Lung microvascular endothelial cell (primary cell): Measurements from ENCODE around the gene CHST11. TPM values are rescaled to one million over a fixed set of nuclear protein-coding genes. Genes with fewer than 3 reads are reported as not detected.
A peak's percentile ranks its signal among the peaks of the same experiment; 100 is the strongest.

Source experiments
- DNase-seq, 2 donors: peaks; one replicate each; pipeline versions ENCODE4 v3.0.0 to v3.0.0-alpha.2; 2010; ENCODE audit warnings: low read depth in 2 of 2
- total RNA-seq: library from RNA; depleted of rRNA; stranded (reverse); fragments of >200 nt; gene quantifications from 2 replicates; pipeline ENCODE4 v1.2.1, GENCODE V29; 2014

Gene CHST11
- total RNA-seq, 1 donor from 2014 or later: 4.8 TPM

- DNase-seq: no peak
Measured at GRCh38 chr12:104579718-104580495, 123.2 kb downstream of the CHST11 start.

DNA sequence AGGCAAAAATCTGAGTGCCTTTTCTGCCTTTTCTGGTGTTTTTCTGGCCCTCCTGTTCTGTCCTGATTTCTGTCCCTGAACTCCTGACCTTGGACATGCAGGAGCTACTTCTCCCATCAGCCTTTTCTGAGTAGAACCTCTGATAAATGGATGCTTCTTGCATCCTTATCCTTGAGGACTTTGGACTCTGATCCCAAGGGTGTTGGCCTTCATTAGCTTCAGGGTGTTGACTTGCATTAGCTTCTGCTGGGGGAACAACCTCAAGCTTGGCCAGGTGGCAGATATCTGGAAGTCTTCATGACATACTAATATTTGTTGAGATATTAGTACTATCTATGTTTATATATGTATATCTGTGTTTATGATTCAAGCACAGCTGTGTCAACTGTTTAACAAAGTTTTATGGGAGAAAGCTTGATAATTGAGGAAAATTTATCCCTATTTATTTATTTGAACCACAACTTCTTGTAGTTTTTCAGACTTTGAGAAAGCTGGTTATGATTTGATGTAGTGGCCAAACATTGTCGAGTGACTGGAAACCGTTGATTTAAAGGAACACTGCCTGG is 124.3 kb downstream of the CHST11 start:
- DNase-seq: no peak

DNA sequence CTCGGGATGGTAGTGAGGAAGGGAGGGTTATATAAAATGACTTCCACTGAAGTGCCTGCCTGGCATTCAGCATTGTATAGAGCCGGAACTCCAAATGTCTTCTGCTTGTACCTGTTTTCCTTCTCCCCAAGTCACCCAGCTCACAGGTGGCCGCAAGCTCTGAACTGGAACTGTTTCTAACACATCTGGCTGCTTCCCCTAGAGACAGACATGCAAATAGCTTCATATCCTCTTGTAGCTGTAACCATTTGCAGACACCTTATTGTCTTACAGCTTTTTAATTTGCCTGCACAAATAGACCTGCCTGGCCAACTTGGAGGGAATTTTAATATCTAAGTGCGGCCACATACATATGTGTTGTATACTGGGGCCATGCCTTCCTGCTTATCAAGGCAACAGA is 126.0 kb downstream of the CHST11 start:
- no peak for DNase-seq

GRCh38 chr12:104583301-104583700 is 126.6 kb downstream of the CHST11 start:
- DNase-seq: no peak

DNA sequence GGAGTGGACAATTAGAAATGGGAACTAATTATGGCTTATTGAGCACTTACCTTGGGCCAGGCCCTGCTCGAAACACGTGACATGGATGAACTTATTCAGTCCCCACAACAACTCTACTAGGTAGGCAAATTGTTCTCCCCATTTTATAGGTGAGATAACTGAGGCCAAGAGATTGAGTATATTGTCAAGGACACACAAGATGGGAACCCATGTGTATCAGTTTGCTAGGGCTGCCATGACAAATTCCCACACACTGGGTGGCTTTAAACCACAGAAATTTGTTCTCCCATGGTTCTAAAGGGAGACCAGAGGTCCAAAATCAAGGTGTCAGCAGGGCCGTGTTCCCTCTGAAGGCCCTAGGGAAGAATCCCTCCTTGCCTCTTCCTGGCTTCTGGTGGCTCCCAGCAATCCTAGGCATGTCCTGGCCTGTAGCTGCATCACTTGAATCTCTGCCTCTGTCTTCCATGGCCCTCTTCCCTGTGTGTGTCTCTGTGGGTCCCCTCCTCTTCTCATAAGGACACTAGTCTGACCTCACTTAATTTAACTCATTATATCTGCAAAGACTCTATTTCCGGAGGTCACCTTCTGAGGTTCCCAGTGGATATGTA is 128.8 kb downstream of the CHST11 start:
- DNase-seq: no peak

DNA sequence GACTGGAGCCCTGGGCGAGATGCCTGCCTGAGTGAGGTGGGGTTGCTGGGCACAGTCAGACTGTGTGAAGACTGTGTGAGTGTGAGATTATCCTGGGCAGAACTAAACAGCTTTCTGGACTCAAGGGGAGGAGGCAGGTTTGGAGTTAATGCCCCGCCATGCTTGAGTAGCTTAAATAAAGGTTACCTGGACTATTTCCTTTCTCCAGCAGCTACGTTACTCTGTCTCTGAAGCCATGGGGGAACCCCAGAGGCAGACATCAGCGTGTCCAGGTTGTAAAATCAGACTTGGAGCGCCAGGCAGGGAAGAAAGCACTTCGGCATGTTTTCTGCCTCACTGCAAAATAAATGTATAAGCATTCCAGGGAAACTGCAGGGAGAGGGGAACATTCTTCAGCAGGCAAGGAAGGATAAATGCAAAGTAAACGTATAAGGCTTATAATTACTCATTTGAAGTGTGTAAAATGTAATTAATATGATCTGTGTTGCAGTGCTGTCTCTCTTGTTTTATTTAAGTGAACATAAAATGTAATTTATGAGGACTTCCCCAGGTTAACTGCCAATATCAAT is 129.7 kb downstream of the CHST11 start:
- no peak for DNase-seq

GRCh38 chr12:104588047-104588920 is 131.5 kb downstream of the CHST11 start:
- DNase-seq: peak in 1 of 2 donors; percentile 85

DNA sequence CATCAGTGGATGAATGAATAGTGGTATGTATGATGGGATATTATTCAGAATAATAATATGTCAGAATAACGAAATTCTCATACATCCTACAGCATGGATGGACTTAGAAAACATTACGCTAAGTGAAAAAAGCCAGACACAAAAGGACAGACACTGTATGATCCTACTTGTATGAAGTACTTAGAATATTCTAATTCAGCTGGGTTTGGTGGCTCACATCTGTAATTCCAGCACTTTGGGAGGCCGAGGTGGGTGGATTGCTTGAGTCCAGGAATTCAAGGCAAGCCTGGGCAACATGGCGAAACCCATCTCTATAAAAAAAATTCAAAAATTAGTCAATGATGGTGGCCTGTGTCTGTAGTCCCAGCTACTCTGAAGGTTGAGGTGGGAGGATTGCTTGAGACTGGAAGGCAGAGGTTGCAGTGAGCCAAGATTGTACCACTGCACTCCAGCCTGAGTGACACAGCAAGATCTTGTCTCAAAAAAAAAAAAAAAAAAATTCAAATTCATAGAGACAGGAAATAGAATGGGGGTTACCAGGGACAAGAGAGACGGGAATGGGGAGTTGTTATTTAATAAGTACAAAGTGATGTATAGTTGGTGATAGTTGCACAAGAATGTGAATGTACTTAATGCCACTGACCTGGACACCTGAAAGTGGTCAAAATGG is 132.3 kb downstream of the CHST11 start:
- DNase-seq: no peak

DNA sequence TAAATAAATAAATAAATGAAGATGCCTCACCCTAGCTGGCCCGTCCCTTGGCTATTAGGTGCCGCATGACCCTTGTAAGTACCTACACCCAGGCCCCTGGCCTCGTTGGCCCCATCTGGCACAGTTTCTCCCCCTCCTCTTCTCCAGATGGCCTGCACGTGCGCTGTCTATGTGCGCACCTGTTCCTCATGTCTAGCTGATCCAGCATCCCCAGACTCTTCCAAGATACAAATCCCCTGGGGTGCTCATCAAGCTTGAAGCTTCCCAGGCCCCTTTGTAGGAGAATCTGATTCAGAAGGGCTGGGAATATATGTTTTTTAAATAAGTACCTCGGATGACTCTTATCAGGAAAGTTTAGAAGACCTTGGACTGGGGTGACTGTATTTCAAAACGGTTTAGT is 133.3 kb downstream of the CHST11 start:
- DNase-seq: no peak

DNA sequence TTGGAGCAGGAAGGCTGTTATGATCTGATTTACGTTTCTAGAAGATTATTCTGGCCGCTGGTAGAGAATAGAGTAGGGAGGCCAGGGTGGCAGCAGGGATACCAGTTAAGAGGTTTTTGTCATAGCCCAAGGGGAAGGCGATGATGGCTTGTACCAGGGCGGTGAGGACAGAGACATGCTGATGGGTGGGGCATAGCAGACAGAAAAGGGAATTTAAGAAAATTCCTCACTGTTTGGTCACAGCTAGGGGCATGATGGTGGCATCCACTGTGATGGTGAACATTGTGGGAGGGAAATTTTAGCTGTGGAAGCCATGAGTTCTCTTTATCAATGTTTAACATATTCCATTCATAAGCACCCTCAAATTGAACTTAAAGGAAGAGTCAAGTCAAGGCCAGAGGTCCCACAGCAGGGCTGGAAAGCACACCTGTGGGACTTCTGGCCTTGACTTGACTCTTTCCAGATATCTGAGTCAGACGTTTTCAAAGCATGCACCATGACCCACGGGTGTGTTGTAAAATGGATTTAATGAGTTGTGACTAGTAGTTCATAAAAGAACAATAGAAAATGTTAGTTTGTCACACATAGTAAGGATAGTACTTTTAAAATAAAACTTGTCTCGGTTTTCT is 134.6 kb downstream of the CHST11 start:
- DNase-seq: no peak

GRCh38 chr12:104593482-104593881 is 136.7 kb downstream of the CHST11 start:
- DNase-seq: no peak

DNA sequence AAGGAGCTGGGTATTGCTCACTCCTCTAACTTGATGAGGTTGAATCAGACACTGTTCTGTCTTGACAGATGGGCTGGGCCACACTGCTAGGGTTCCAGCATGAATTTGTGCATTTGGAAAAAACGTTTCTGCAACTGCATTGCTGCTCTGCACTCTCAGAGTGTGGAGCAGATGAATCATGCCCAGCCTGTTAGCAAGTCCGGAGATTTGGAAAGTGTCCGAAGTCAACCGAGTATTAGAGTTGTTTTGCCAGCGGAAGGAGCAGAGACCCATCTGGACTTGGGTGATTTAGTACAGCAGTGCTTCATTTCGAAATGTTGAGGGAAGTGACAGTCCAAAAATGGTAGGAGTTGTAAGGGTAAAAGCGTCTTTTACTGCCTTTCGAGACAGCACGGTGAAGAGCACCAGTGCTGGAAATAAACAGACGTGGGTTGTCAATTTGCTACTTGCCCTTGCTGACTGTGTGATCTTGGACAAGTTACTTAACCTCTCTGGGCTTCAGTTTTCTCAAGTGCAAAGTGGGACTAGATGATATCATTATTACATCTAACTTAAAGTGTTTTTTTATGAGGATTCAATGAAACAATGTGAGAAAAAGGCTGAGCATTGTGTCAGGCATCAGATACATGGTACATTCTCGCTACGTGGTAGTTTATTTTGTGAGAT is 139.5 kb downstream of the CHST11 start:
- DNase-seq: no peak

GRCh38 chr12:104596898-104597843 is 140.4 kb downstream of the CHST11 start:
- no peak for DNase-seq

DNA sequence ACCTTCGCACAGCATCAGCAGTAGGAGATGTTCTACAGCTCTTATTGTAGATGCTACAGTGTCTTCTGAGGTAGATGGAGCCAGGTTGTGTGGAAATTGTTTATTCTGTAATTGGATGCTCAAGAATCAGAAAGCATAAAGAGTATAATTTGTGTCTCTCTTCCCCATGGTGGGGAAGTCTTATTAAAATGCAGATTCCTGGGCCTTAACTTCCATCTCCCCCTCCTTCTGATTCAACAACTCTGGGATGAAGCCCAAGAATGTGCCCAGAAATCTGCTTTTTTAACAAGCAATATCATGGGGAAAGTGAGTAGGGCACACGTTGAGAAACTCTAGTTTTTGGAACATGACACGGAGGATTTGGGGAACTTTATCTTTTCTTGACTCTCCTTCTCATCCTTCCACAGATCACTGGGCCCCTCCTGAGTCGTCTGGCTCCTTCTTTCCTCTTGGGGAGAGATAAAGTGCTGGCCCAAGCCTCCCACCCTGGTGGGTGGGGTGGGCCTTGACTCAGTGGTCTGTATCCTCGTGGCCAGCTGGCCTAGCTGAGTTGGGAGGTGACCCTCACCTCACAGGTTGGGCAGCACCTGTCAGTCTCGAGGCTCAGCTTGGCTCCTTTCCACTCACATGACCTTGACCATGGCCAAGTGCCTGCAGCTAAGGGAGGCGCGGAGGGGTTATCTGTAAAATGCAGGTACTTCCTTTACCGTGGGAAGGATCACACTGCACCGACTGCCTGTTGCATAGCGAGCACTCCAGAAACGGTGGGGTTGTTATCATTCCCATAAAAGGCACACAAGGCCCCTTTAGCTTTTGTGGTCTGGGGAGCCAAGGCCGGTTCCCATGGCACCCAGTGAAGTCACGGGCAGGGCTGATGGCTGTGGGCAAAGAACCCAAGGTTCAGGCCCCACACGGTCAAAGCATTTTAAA is 141.9 kb downstream of the CHST11 start:
- peak in 1 of 2 donors; percentile 46 for DNase-seq

DNA sequence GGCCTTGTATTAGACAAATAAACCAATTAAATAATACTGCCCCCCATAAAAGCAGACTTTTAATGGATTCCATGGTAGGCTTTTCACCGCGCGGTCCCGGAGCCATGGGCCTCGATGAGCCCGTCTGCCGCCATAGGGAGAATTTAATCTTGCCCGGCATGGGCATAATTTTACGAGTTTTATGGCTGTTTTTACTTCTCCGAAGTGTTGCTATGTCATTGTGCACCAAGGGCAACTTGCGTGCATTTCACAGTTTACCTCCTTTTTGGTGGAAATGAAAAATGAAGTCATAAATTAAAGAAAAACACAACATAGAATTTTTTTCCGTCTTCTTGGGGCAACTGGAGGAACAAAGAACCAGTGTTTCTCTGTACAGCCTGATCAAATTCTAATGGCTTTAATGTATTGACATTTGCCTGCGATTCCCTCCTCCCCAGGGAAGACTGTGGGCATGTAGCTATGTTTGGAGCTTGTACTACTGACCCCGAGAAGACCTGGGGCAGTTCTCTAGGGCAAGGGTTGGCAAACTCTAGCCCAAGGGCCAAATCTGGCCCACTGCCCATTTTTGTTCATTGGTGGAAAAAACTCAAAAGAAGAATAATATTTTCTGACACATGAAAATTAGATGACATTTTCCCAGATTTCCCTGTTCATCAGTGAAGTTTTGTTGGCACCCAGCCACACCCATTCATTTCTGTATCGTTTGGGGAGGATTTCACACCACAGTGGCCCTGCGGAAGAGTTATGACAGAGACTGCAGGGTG is 142.7 kb downstream of the CHST11 start:
- DNase-seq: peak in 1 of 2 donors; percentile 30

DNA sequence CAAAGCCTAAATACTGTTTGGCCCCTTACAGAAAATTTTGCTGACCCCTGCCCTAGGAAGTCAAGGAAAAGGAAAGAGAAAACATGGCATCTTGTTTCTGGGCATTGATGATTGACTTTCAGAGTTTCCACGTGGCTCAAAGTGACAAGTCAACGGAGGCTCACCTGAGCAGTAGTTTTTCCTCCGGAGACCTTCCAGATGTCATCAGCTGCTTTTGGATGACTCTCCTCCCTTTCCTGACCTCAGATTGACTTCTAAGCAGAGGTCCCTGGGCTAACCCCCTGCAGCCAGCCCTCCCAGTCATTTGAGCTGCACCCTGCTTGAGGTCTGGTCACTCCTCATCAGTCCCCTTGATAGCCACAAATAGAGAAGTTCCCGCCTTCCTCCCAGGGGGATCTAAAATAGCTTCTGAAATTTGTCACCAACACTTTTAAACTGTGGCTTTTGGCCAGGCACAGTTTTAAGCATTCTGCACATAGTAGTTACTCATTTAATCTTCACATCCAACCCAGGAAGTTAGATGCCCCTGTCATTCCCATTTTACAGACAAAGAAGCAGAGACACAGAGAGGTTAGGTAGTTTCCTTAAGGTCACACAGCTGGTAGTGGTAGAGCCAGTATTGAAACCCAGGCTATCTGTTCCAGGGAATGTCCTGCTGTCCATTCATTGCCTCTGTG is 143.4 kb downstream of the CHST11 start:
- no peak for DNase-seq
